Activated CD4-positive, CD25-positive, alpha-beta regulatory T cell (primary cell): ENCODE data around the gene DDX51.
A peak's percentile ranks its signal among the peaks of the same experiment; 100 is the strongest.

Experiments
- DNase-seq, 4 experiments: peaks; one replicate each; lab custom pipeline; 2025; lab: John Stamatoyannopoulos, UW

Gene DDX51

DNA sequence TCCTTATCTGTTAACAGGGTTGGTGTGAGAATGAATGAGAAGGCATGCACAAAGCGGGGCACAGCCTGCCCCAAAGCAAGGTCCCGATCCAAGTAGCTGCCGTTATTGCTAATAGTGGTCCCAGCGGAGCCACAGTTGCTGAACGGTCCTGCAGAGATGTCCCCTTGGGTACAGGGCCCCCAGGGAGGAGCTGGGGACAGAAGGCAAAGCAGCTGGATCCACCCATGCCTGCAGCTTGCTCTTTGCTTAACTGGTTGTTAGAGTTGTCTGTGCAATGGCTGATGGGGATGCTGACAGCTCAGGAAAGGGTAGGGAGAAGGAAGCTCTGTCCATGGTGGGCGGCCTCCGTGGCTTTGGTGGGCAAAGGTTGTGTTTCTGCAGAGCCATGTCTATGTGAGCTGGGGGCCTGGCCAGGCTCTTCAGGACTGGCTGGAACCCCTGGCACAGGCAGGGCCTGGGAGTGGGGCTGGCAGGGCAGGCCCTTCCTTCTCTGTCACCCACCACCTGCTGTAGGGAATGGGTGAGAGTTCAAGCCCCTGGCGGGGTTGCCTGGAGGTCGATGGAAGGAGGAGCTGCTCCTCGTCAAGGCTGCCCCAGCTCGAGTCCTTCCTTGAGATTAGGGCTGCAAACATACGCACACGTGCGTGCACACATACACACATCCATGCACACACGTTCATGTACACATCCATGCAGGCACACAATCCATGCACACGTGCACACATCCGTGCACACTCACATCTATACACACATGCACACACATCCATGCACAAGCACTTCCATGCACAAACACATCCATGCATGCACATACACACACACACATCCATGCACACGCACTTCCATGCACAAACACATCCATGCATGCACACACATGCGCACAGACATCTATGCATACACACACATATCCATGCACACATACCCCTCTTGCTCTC lies 35.6 kb upstream of the DDX51 start:
- DNase-seq: no peak

DNA sequence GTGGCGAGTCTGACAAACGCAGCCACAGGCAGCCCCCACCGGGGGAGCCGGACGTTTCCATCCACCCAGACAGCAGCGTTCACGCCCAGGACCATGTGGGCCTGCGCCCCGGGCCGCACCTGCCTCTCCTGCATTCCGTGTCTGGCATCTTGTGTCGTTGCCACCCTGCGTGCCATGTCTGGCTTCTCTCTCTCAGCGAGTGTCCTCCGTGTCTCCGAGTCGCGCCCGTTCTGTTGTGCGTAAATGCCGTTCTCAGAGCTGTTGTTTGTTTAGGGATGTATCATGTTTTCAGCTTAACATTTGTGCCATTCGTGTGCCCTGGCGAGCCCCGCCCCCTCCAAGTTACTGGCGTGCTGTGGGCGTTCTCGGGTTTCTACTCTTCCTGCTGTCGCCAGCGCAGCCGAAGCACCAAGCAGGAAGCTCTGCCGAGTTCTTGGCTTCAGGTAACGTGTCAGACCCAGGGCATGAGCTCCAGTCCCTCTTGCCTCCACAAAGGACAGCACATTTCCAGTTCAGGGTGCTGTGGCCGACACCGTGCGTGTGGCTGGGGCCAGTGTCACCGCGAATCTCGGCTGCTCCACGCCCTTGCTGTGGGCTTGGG lies 34.8 kb upstream of the DDX51 start:
- DNase-seq: peak in 1 of 4 experiments; percentile 26

DNA sequence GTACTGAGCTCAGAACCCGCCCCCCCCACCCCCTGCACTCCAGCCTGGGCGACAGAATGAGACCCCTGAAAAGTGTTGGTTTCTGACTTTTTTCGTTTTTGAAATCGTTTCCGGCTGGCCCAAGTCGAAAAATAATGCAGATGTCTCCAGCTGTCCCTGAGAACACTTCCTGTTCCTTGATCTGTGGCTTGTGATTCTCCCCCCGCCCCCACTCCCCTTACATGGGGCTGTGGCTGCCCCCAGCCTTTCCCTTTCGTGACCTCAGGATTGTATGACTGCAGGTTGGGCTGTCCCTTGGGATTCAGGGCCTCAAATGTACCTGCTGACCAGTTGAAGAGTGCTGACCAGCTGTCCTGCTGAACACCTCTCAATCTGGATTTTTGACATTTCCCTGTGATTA lies 34.2 kb upstream of the DDX51 start:
- no peak for DNase-seq

DNA sequence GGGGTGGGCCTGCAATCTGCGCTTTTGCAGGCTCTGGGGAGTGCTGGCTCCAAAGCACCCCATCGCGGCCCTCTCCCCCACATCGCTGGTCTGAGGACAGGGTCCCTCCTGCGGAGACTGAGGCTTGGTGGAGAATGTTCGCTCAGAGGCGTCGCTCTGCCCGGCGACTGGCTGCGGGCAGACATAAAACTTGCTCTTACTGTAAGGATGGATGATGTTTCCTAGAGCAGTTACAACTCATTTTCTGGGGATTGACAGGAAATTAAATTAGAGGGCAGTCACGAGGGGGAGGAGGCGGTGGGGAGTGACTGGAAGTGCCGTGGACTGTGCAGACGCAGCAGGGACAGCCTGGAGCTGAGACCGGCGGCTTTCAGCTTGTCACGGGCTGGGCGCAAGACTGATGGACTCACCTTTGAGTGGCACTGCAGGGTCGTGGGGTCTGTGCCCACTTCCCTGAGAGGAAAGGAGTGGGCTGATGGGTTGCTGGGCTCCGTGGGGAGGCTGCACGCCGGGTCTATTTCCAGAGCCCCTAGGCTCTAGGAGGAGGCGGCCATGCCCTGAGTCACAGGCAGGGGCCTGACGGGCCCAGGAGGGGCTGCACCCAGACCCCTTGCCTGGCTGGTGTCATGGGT lies 32.9 kb upstream of the DDX51 start:
- DNase-seq: no peak

GRCh38 chr12:132176385-132176919 lies 32.3 kb upstream of the DDX51 start:
- no peak for DNase-seq

- DNase-seq: no peak
These were observed 31.6 kb upstream of the DDX51 start for GRCh38 chr12:132175496-132176384.

DNA sequence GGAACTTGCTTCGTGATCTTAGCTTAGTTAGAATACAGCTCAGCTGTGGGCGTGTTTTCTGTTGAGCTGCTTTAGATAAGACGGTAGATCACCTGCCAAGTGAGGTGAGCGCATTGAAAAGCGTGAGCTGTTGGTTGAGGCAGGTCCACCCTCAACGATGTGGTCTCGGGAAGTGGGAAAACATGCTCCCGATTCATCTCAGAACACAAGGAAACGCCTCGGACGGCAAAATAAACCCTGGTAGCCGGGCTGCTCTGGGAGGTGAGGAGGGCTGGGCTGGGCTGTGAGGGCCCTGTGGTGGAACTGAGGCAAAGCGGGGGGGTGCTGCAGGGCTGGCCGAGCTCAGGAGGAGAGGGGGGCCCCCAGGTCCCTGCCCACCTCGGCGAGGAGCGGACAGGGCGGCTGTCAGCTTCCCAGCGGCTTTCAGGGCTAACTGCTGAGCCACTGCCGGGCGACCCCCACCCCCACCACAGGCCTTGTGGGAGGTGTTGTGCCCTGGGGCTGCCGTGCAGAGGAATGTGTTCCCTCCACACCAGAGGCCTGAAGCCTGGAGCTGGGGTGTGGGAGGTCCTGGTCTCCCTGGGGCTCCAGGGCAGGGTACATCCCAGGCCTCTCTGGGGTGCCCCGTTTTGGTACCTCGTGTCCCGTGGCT lies 30.8 kb upstream of the DDX51 start:
- DNase-seq: no peak

- DNase-seq: no peak
These were observed 30.1 kb upstream of the DDX51 start for GRCh38 chr12:132174015-132174838.

DNA sequence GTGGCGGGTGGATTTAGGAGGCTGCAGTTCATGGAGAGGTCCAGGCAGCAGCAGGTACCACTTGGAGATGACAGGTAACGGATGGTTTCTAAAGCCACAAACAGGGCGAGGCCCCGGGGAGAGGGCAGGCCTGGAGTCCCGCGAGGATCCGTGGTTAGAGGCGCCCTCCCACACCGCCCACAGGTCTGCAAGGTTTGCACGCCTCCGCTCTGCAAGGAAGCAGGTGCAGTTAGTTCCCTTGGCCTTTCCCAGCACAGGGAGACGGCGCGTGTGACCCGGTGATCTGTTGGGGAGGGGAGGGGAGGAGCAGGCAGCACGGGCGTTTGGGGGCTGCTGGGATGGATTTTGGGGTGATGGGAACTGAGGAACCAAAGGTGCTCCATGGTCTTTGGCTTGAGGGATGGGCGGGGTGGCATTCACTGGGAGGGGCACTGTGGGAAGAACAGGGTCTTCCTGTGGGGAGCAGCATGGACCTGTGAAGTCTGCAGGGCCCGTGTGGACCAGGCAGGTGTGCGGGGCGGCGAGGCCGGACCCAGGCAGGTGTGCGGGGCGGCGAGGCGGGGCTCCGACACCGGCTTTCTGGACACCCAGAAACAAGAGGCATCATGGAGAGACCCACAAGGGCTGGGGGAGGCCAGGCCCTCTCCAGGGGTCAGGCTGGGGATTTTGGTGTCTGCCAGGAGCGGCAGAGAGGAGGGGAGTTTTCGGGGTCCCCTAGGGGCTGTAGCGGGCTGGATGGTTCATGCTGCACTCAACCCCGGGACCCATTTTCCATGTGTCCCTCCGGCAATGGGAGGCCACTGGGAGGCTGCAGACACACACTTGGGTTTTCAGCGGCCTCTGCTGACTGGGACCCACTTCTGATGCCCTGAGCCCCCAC lies 29.3 kb upstream of the DDX51 start:
- DNase-seq: no peak

- DNase-seq: no peak
These were observed 28.5 kb upstream of the DDX51 start for GRCh38 chr12:132172619-132173018.

- DNase-seq: no peak
These were observed 27.9 kb upstream of the DDX51 start for GRCh38 chr12:132171968-132172521.

GRCh38 chr12:132171293-132171967 lies 27.3 kb upstream of the DDX51 start:
- no peak for DNase-seq

- no peak for DNase-seq
These were observed 26.6 kb upstream of the DDX51 start for GRCh38 chr12:132170637-132171292.

DNA sequence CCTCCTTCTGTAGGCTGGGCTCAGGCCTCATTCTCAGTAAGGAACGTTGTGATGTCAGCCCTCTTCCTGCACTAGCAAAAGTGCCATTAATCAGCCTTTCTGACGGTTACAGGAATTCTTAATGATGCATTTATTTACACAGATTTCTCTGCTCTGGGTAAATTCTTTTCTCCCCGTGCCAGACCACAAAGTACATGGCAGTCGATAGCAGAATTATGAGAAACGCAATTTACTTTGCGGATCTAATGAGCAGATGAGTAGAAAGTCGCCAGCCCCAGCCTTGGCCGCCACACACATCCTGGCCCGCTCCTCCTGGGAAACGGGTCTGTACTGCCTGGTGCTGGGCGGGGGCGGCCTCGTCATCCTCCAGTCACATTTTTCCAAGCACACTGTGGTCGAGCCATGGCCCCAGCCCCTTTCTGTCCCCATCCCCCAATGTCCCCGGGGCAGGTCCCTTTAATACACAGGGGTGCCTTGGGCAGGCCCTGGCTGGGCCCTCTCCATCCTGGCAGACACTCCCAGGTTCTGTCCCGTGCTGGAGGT lies 26.0 kb upstream of the DDX51 start:
- no peak for DNase-seq

DNA sequence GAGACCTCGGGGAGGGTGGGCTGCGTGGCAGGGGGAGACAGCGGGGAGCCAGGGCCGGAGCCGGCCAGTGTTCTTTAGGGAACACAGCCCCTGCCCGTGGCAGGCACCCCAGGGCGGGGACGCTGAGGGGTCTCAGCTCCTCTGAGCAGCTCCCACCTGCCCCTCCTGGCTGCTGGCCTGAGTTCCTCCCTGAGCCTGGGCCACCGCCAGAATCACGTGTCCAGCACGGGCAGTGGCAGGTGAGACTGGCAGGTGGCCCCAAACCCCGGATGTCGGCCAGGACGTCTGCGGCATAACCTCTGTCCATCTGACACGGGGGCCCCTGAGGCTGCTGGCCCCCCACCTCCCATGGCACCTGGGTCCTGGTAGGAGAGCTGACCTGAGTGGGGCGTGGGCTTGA lies 25.3 kb upstream of the DDX51 start:
- DNase-seq: no peak

GRCh38 chr12:132168311-132169031 lies 24.4 kb upstream of the DDX51 start:
- no peak for DNase-seq
